ENCODE results near the gene CDR2L.
A peak's percentile ranks its signal among the peaks of the same experiment; 100 is the strongest.
"Not testable (repeated sequence)": the region's sequence is repeated elsewhere in the genome, so short reads cannot be mapped to it uniquely, and the experiment has no call there.

The CDR2L gene

DNA sequence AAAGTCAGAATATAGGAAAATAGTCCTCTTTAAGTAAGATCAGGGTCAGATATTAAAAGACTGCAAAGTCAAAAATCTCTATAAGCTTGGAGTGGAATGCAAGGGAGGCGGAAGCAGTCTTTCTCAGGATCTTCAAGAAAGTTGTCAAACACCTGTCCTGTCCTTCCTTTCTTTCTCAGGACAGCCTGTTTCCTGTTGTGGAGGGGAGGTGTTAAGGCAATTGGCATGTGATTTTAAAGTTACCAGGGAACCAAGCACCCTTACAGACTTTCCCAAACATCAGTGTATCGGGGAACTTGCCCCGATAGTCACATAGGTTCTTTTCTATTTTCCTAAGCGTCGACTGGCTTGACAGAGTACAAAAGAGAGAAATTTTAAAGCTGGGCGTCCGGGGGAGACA lies 57.3 kb downstream of the CDR2L start:
- DNase-seq: no peak

DNA sequence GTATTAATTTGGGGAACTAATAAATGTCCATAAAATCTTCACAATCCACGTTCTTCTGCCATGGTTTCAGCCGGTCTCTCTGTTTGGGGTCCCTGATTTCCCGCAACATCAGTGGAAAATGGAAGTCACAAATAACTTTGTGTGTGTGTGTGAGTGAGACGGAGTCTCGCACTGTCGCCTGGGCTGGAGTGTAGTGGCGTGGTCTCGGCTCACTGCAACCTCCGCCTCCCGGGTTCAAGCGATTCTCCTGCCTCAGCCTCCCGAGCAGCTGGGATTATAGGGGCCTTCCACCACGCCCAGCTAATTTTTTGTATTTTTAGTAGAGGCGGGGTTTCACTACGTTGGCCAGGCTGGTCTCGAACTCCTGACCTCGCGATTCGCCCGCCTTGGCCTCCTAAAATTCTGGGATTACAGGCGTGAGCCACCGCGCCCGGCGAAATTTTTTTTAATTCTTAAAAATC lies 58.5 kb downstream of the CDR2L start:
- DNase-seq: not testable (repeated sequence)

DNA sequence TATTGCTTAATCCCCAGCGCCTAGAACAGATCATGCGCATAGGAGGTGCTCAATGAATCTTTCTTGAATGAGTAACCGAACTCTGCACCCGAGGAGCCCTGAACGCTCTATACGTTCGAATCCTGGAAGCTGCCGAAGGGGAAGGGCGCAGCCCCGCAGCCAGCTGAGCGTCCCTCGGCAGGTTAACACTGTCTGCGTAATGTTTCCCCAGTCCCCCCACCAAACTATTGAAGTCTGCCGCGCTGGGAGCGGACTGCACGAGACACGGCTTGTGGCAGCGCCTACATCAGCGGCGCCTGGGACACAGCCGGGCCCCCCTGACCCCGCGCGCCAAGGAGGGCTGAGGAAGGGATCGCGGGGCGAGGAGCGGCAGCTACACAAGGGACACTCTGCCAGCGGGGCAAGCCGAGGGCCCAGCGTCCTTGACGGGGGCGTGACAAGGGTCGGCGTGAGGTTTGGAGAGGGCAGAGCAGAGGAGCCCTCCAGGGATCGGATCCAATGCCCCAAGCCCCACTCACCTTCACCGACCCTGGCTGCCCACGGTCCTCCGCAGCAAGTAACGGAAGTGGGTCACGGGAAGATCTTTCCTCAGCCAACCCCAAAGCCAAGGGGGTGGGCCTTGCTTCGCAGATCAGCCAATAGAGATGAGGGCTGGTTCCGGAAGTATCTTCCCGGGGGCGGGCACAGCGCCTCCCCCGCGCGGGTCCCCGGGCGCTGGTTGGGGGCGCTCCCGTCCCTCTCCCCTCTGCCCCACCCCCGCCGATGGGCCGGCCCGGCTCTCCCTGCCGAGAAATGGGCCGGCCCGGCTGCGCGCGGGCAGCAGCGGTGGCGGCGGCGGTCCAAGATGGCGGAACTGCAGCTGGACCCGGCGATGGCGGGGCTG lies 59.2 kb downstream of the CDR2L start, which contains the start of the genes ATP5PD and KCTD2:
TSS of gene ATP5PD (minus strand) at position 563 of the 883 bp plus-strand sequence. CDS start 4,319 bp downstream, outside the sequence.
TSS of gene KCTD2 (plus strand) at position 819 of the 883 bp plus-strand sequence. CDS start at position 845, 26 bp downstream.
- peak; percentile 84 to 95 for DNase-seq

DNA sequence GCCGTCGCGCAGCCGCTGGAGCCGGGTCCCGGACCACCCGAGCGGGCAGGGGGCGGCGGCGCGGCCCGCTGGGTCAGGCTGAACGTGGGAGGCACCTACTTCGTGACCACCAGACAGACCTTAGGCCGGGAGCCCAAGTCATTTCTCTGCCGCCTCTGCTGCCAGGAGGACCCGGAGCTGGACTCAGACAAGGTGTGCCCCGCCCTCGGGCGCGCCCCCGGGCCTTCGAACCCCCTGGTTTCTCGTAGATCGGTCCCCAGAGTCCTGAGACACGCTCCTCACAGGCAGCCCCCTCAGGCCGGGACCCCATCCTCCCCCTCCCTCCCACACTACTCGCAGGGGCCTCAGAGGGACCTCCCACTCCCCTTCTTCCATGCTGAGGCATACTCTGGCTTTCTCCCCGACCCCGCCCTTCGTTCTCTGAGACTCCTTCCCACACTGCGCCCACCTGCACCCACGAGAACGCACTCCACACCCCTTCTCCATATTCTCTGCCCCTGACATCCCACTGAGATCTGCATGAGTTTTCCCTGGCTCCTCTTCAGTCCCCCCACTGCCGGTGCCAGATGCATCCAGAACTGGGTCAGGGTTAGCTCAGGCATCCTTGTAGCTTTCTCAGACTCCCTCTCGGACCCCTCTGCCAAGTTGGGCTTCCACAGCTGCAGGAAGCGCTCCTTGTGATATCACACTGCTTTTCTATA lies 60.1 kb downstream of the CDR2L start:
- no peak for DNase-seq

DNA sequence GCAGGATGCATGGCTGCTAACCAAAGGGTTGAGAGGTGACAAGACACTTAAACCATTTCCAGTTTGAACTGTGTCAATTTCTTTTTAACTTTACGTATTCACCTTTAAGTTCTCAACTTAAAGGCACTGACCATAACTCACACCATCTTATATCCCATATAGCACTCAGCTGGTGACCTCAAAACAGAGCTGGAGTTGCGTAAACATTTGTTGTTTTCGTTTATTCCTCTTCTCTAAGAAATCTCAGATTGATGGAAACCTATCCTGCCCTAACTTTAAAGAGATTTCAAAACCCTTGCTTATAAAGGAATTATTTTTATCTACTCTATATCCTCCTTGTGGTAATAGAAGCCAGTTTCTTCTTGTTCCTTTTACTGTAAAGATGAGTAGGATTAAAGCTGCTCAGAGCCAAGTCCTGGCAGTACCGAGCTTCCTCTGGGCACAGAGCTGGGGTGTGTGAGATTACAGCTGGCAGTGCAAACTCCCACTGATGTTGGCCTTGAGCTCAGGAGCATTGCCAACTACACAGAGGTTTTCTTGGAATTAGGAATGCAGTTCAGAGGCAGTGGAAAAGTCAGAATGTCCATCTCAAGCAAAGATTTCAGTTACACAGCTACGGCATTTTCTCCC lies 60.9 kb downstream of the CDR2L start:
- DNase-seq: no peak

DNA sequence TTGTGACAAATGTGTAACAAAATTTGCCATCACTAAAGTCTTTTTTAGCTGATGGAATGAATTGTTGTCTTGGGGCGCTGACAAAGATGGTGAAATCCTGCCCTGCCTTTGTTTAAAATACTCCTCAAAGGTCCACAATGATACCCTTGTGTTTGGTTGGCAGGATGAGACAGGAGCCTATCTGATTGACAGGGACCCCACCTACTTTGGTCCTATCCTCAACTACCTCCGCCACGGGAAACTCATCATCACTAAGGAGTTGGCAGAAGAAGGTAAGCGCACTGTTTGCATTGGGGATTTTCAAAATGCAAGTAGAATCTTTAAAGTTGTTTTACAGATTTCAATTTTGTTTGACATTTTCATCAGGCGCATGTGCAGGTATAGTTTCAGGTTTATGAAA lies 61.6 kb downstream of the CDR2L start:
- DNase-seq: no peak

DNA sequence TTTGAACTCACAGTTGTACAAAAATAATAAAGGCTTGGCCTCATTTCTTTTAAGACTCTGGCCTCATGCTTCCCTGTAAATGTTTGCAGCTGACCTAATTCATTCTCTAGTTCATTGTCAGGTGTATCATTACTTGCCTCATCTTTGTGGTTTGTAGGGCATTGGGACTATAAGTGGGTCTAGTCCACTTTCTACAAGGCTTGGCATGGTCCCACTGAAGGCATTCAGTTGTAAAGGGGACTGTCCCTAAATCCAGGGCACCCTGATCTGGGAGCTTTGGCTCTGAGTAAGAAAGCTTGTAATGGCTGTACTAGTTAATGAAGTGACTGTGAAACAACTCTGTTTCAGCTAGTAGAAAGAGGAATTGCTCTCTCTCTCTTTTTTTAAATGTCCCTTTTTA lies 62.3 kb downstream of the CDR2L start:
- no peak for DNase-seq

DNA sequence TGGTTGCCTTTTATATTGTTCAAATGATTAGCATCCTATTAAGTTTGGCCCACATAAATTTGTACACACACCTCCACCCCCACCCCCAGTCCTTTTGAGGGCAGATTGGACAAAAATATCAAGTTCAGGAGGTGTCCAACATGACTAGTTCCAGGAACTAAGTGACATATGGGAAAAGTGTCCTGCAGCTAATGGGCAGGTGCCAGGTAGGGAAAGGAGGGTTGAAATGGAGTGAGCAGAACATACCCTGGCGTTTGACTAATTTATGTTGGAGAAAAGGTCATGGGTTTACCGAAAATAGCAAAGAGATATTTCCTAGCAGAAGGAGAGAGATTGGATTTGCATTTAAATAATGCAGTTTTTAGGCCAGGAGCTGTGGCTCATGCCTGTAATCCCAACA lies 64.5 kb downstream of the CDR2L start:
- DNase-seq: peak; percentile 80 to 98

Data from cerebellar nuclear complex (tissue), 1 donor.